WTC11 (cell line): ENCODE measurements around the gene RAD17. TPM values are rescaled to one million over a fixed set of nuclear protein-coding genes. Genes with fewer than 3 reads are reported as not detected.
"Not testable (repeated sequence)": the region's sequence is repeated elsewhere in the genome, so short reads cannot be mapped to it uniquely, and the experiment has no call there.

Experiments
- ATAC-seq: fragments of 200-7000 bp; cut with Tn5 transposase; 2 replicates; pipeline ENCODE4 v1.10.0; 2021; ENCODE audit warnings: mild to moderate bottlenecking, moderate library complexity
- CTCF ChIA-PET: fragments of 300-600 bp; sonication (Branson Sonifier 250); formaldehyde crosslinking; loops from one replicate; lab custom pipeline; 2021; ENCODE audit warnings: antibody characterized with exemption; lab: Charles Lee
- POLR2A ChIA-PET: fragments of 350-600 bp; sonication (Branson Sonifier 250); formaldehyde crosslinking; loops from one replicate; lab custom pipeline; 2021; ENCODE audit warnings: antibody characterized with exemption; lab: Charles Lee
- DNase-seq: peaks from one replicate; pipeline ENCODE4 v3.0.0; 2021; ENCODE audit warnings: low spot score
- H3K27ac Mint-ChIP-seq: 2 replicates; pipeline ENCODE4 v1.8.0; 2021; ENCODE audit warnings: mixed read lengths
- H3K27me3 Mint-ChIP-seq: 2 replicates; pipeline ENCODE4 v1.8.0; 2021; ENCODE audit warnings: low read depth, mild to moderate bottlenecking, moderate library complexity, mixed read lengths
- H3K36me3 Mint-ChIP-seq: 2 replicates; pipeline ENCODE4 v1.8.0; 2021; ENCODE audit warnings: mixed read lengths
- H3K4me1 Mint-ChIP-seq: 2 replicates; pipeline ENCODE4 v1.8.0; 2022; ENCODE audit warnings: mixed read lengths
- H3K4me3 Mint-ChIP-seq: 2 replicates; pipeline ENCODE4 v1.8.0; 2021; ENCODE audit warnings: mild to moderate bottlenecking, moderate library complexity, mixed read lengths
- H3K9me3 Mint-ChIP-seq: 2 replicates; pipeline ENCODE4 v1.8.0; 2021; ENCODE audit warnings: mixed read lengths
- ATF1 ChIP-seq: sonication (generic); formaldehyde crosslinking; IDR thresholded peaks from 2 replicates; pipeline ENCODE4 v1.8.1; 2023; ENCODE audit warnings: mild to moderate bottlenecking, moderate library complexity, missing genetic modification reagents
- ERG ChIP-seq: fragments of 250-450 bp; sonication (Bioruptor Pico); IDR thresholded peaks from 2 replicates; pipeline ENCODE4 v1.8.0; 2021; ENCODE audit warnings: mild to moderate bottlenecking
- ETV6 ChIP-seq: sonication (generic); formaldehyde crosslinking; IDR thresholded peaks from 2 replicates; pipeline ENCODE4 v1.8.1; 2022; ENCODE audit warnings: mild to moderate bottlenecking, missing genetic modification reagents
- GABPB1 ChIP-seq: sonication (generic); formaldehyde crosslinking; IDR thresholded peaks from 2 replicates; pipeline ENCODE4 v1.8.1; 2023; ENCODE audit warnings: mild to moderate bottlenecking, missing genetic modification reagents
- JUN ChIP-seq: sonication (generic); formaldehyde crosslinking; IDR thresholded peaks from 2 replicates; pipeline ENCODE4 v1.8.0; 2023; ENCODE audit warnings: mild to moderate bottlenecking, missing genetic modification reagents
- MAX ChIP-seq: sonication (generic); formaldehyde crosslinking; IDR thresholded peaks from 2 replicates; pipeline ENCODE4 v1.8.0; 2022; ENCODE audit warnings: mild to moderate bottlenecking, missing genetic modification reagents
- OVOL2 ChIP-seq: fragments of 250-450 bp; sonication (Bioruptor Pico); IDR thresholded peaks from 2 replicates; pipeline ENCODE4 v1.9.0; 2021; ENCODE audit warnings: mild to moderate bottlenecking, borderline replicate concordance
- RELA ChIP-seq: sonication (generic); formaldehyde crosslinking; IDR thresholded peaks from 2 replicates; pipeline ENCODE4 v1.8.1; 2022; ENCODE audit warnings: missing genetic modification reagents, mild to moderate bottlenecking, borderline replicate concordance
- TEAD1 ChIP-seq: sonication (generic); formaldehyde crosslinking; IDR thresholded peaks from 2 replicates; pipeline ENCODE4 v1.8.0; 2022; ENCODE audit warnings: mild to moderate bottlenecking, missing genetic modification reagents
- TEAD4 ChIP-seq: sonication (generic); formaldehyde crosslinking; IDR thresholded peaks from 2 replicates; pipeline ENCODE4 v1.8.0; 2022; ENCODE audit warnings: mild to moderate bottlenecking, missing genetic modification reagents
- USF2 ChIP-seq: sonication (generic); formaldehyde crosslinking; IDR thresholded peaks from 2 replicates; pipeline ENCODE4 v1.8.1; 2023; ENCODE audit warnings: mild to moderate bottlenecking, missing genetic modification reagents, moderate library complexity
- ZNF512 ChIP-seq: sonication (generic); formaldehyde crosslinking; IDR thresholded peaks from 2 replicates; pipeline ENCODE4 v1.8.1; 2022; ENCODE audit warnings: missing genetic modification reagents, borderline replicate concordance
- total RNA-seq: library from RNA; stranded (reverse); gene quantifications from 3 replicates; pipeline ENCODE4 v1.2.3, GENCODE V29; 2021

RAD17 gene
- total RNA-seq, 1 experiment from 2014 or later: 32.6 TPM

- ChIA-PET POLR2A (interaction anchor here (1.1 to 1.3 kb wide), 2 partner anchors 15 to 81 kb away, joined by 3 read pairs; no protein-coding TSS in a partner anchor), CTCF (no interaction called here)
- Mint-ChIP-seq H3K27me3 (no peaks in the 10 kb centered on the region), H3K27ac (peak overlapping the region; percentile 98), H3K4me1 (peaks cover 11% of the 10 kb centered on the region), H3K4me3 (peak overlapping the region; percentile 95), H3K36me3 (peaks cover 31% of the 10 kb centered on the region), H3K9me3 (no peaks in the 10 kb centered on the region)
- no peak for DNase-seq
- TF ChIP-seq ETV6 (CRISPR knock-in tag): no peak
- no peak for TF ChIP-seq JUN (CRISPR knock-in tag)
- TF ChIP-seq TEAD4 (CRISPR knock-in tag): no peak
- peak; percentile 22; the same call in 1 of the 2 replicates for TF ChIP-seq GABPB1
- no peak for ATAC-seq
Measured at GRCh38 chr5:69368458-69369339, 919 bp upstream of the RAD17 start.

- Mint-ChIP-seq H3K4me1 (peaks cover 11% of the 10 kb centered on the region), H3K36me3 (peaks cover 30% of the 10 kb centered on the region), H3K4me3 (peak overlapping the region; percentile 95), H3K27ac (peak overlapping the region; percentile 96)
- ChIA-PET POLR2A (interaction anchor here (0.5 to 1.3 kb wide), 3 partner anchors 16 to 37 kb away, joined by 3 to 8 read pairs (median 3); no protein-coding TSS in a partner anchor), CTCF (interaction anchor here (0.9 kb wide), 1 partner anchor 36 kb away, joined by 4 read pairs; no protein-coding TSS in a partner anchor)
- not testable (repeated sequence) for ATAC-seq, DNase-seq, H3K27me3 Mint-ChIP-seq, H3K9me3 Mint-ChIP-seq
Measured at GRCh38 chr5:69370335-69370734, 717 bp downstream of the RAD17 start.

- ChIA-PET CTCF (interaction anchor here (1.6 kb wide), 1 partner anchor 38 kb away, joined by 6 read pairs; no protein-coding TSS in a partner anchor), POLR2A (no interaction called here)
- no peak overlapping the region for H3K4me3 Mint-ChIP-seq
- H3K9me3 Mint-ChIP-seq: no peaks in the 10 kb centered on the region
- TF ChIP-seq OVOL2 (CRISPR knock-in tag) (no peak), ZNF512 (CRISPR knock-in tag) (no peak), MAX (CRISPR knock-in tag) (no peak)
- ATAC-seq: no peak
- H3K36me3 Mint-ChIP-seq: peaks cover 13% of the 10 kb centered on the region
- H3K4me1 Mint-ChIP-seq: peaks cover 11% of the 10 kb centered on the region
- DNase-seq: no peak
- no peaks in the 10 kb centered on the region for H3K27me3 Mint-ChIP-seq
- H3K27ac Mint-ChIP-seq: no peak overlapping the region
Measured at GRCh38 chr5:69372394-69372793, 2.8 kb downstream of the RAD17 start.

GRCh38 chr5:69374911-69375446 lies 5.4 kb downstream of the RAD17 start:
- H3K4me1 Mint-ChIP-seq: 0 out of 2 replicates have a peak, but pooled peaks cover 4% of the 10 kb centered on the region
- ChIA-PET CTCF (no interaction called here), POLR2A (no interaction called here)
- H3K27ac Mint-ChIP-seq: no peak overlapping the region
- H3K36me3 Mint-ChIP-seq: peaks cover 13% of the 10 kb centered on the region
- no peaks in the 10 kb centered on the region for H3K9me3 Mint-ChIP-seq
- ATAC-seq: no peak
- no peak for TF ChIP-seq MAX (CRISPR knock-in tag)
- no peak for TF ChIP-seq TEAD1 (CRISPR knock-in tag)
- TF ChIP-seq ATF1: no peak
- TF ChIP-seq RELA: no peak
- TF ChIP-seq ERG: no peak
- TF ChIP-seq USF2 (CRISPR knock-in tag): no peak
- no peak for DNase-seq
- H3K27me3 Mint-ChIP-seq: no peaks in the 10 kb centered on the region
- H3K4me3 Mint-ChIP-seq: no peak overlapping the region
